Hematopoietic multipotent progenitor cell treated with erythropoietin and hydrocortisone succinate and interleukin-3 and kit ligand, for 17 days (in vitro differentiated cells): ENCODE results near the gene SECISBP2L.
"Not testable (repeated sequence)": the region's sequence is repeated elsewhere in the genome, so short reads cannot be mapped to it uniquely, and the experiment has no call there.

Experiments
- DNase-seq: peaks from one replicate; pipeline ENCODE4 v3.0.0-alpha.2; 2015; ENCODE audit warnings: low spot score

SECISBP2L gene

DNA sequence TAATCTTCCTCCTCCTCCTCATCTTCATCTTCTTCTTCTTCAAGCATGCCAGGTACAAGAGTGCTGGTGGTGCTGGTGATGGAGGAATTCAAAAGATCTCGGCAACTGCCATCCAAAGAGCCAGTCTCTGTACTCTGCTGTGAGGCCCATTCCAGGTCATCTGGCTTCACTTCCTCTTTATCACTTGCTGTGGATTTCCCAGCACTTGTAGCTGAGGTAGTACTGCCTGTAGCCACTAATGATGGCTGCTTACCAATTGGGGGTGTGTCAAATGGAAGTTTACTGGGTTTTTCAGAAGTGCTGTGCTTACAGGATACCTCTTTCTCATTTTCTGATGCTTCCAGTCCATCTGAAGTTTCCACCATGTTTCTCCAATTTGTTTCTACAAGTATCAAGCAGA lies 53.7 kb downstream of the SECISBP2L start:
- DNase-seq = no peak

DNA sequence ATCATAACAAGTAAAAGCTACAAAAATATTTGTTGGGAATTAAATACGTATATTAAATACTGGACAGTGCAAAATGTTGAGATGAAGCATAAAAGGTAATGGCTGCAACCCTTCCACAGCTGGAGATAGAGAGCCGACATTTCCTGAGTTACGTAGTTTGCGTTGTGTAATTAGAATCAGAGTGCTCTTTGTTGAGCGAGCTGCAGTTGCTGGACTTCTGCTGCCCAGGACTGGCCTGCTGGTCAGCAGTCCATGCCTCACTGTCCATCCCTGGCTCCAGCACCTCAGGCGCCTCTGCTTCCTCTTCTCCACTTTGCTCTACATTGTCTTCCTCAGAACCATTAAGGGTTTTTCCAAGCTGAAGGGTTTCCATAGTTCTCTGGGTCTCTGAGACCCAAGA lies 54.1 kb downstream of the SECISBP2L start:
- no peak for DNase-seq

DNA sequence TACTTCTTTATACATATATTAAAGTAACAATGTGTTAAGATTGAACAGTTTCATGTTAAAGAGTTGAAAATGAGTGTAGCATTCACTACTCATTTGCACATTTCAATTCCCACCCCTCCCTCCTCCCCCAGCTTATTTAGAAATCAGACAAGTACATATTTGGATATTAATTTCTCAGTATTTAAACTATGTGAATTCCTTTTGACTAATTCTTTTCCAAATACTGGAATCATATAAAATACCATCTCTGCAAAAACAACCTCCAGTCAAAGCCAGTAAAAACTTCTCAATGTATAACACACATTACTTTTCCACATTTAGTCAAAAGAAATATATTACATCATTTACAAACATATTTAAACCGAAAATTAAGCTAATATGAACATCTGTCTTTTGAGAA lies 57.1 kb downstream of the SECISBP2L start:
- DNase-seq = no peak

DNA sequence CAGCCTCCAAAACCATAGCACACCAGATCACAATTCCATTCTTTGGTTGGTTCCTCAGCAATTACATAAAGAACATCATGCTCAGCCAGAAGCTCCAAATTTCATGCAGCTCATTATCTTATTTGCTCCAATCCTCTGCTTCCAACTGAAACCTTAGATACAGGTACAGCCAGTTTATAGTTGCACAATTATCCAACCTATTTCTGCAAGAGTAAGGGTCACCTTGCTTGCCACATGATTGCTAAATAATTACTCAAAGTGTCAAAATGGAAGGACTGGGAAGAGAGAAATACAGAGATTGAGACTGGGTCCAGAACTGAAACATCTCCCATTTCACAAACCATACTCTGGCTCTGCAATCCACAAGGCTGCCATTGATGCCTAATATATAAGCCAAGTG lies 59.1 kb downstream of the SECISBP2L start:
- no peak for DNase-seq

DNA sequence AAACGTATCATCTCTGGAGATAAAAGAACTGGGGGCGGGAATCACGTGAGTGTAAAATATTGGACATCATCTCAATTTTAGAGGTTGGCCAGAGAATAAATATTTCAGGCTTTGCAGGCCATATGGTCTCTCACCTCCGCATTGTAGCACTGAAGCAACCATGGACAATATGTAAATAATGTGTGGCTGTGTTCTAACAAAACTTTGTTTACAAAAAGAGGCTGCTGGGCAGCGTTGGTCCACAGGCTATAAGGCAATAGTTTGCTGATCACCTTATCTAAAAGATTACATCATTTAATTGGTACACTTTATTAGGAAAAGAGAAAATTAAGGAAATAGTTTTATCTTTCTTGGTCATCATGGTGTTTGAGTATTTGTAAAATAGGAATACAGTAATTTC lies 60.0 kb downstream of the SECISBP2L start:
- DNase-seq = no peak

DNA sequence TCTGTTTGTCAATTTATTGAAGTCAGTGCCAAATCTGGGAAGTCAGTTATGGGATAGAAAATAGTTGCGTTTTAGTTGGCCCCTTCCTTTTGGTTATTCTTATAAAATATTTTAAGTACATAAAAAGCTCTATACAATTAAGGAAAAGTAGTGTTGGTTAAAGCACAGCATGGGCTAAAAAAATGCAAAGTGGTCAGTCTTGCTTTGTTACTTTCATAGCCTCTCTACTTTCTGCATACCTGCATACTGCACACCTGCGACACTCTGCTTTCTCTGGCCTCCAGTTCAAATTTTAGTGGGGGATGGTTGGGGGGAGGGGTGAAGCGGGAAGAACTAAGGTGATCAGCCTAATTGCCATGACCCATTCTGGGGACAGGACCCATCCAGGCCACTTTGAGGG lies 60.7 kb downstream of the SECISBP2L start:
- no peak for DNase-seq

DNA sequence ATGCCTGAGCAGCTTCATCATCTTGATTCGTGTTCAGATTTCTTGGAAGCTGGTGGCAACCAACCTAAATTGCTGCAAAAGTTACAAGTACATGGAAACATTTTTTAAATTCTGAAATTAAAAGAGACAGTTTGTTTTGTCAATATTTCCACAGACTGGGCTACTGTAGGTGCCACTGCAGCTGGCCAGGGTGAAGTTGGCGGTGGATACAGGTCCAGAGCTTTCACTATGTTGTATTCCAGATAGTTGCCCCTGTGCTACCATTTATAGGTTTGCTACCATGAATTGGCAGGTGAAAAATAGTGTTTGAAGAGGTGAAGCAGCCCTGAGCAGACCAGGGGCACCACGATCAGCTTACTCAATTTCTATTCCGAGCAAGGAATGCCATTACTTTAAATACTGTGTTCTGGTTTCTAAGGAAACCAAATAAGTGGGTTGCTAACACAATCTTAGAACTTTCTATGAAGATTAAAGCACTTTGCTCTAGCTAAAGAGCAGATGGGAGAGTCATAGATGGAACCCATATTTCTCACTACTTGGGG lies 61.4 kb downstream of the SECISBP2L start:
- no peak for DNase-seq

DNA sequence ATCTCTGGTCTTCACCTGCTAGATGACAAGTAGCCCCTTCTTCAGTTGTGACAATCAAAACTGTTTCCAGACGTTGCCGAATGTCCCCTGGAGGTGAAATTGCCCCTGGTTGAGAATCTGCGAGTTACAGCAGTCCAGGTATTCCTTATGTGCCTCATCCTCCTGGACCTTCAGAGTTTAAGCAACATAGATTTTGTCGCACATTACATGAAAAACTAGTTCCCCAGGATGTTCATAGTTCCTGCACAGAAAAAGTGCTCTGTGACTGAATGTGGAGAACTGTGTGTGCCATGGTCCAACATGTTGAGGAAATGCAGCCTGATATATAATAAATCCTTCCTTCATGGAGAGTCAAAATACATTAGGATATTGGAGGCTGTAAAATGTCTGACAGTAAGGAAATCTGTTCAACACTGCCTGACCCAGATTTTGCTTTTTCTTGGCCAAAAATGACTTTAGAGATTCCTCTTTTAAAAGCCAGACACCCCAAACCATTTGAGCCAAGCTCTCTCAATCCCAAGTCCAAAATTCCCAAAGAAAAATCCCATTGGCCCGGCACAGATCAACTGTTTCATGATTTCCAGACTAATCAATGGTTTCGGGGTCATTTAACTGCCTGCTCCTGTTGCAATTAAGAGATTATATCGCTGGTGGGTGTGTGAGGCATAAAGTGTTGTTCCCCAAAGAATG lies 62.1 kb downstream of the SECISBP2L start:
- no peak for DNase-seq

DNA sequence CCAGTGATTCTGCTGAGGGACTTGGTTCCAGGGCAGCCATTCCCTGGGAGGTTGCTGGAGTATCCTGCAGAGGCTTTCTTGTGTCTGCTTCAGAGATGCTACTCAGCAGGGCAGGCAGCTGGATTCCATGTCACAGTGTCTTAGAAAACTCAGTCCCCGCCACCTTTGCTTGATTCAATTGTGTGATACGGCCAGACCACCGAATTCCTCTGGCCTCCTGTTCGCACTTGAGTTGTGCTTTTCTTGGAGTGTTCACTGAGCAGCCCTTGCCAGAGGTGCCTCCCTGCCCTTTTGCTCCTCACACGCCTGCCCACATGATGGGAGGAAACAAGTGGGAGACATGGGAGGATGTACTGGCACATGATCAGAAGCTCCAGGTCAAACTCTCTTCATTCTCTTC lies 62.9 kb downstream of the SECISBP2L start:
- DNase-seq = no peak

DNA sequence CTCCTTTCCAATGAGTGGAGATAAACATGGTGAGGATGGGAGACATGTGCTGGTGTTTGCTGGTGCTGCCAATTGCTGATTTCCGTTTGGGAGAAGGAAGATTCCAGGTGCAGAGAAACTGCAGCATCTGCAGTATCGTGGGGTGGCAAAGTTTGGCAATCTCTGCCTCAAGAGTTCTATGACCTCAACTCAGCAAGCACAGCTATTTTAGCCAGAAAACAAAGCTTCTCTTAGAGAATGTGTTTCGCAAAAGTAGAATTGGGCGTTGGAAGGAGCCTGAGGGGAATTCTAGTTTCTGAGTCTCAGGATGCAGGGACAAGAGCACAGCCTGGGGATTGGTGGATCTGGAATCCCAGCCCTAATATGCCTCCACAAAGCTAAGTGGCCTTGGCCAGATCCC lies 64.3 kb downstream of the SECISBP2L start:
- DNase-seq = no peak

DNA sequence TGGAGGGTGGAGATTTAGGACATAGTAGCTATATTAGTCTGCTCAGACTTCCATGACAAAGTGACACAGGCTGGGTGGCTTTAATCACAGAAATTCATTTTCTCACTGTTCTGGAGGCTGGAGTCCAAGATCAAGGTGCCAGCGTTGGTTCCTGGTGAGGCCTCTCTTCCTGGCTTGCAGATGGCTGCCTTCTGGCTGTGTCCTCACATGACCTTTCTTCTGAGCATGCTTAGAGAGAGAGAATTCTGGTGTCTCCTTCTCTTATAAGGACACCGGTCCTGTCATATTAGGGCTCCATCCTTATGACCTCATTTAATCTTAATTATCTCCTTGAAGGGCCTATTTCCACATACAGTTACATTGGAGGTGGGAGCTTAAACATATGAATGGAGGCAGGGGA lies 67.6 kb downstream of the SECISBP2L start:
- DNase-seq = no peak

DNA sequence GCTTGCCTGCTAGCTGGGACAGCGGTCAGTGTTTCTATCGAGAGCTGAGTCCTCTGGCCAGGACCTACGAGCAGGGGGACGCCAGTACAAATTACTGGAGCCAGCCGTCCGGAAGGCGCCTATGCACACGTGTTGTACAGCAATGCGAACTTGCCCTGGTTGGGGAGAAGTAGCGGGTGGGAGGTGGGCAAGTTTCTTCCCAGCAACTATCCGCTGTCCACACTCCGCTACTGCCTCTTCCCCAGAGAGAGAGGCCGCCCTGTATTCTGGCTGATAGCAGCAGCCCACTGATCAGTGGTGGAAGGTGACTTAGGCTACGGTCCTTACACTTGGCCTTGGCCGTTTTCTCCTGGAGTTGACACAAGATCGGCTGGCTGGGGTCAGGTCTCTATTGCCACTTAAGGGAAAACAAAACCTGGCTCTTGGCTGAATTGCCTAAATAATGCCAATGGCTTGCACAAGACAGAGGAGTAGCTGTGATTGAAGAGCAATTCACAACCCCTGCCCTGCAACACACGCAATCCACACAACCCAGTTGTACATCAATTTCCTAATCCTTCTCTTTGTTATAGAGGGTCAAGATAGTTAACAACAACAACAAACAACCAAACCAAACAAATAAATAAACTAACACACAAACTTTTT lies 69.7 kb downstream of the SECISBP2L start:
- DNase-seq = no peak

DNA sequence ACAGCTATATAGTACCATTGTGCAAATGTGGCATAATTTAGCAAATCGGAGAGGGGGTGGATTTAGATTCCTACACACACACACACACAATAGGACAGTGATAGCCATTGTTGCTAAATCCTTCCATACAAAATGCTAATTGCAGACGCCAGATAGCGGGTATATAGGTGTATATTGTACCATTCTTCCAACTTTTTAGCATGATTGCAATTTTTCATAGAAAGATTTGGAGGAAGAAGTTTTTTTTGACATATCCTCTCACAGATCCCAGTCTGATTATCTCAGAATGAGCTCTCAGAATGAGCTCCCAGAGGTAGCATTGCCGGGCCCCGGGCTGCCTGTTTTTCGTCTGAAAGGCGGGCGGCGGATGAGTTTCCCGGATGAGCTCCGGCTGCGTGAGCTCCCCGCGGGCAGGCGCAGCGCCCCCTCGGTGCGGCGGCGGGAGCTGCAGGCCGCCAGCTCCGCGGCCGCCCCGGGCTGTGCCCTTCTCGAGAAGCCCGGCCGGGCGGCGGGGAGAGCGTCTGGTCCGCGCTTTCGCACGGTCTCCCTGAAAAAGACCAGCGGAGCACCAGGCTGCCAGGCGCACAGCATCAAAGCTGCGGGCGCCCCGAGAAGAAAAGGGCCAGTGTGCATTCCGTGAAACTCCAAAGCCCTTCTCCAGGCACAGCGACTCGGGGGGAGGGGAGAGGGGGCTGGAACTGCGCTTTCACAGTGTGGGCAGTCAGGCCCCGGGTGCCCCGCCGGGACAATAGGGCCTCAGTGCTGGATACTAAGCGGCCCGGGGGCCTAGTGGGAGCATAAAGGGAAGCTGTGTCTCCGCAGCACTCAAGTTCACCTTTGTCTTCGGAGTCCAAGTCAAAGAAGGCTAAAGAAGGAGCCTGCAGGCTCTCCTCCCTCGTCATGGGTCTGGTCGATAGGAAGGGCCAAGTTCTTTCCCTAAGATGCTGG lies 70.5 kb downstream of the SECISBP2L start:
- DNase-seq = peak; percentile 58

DNA sequence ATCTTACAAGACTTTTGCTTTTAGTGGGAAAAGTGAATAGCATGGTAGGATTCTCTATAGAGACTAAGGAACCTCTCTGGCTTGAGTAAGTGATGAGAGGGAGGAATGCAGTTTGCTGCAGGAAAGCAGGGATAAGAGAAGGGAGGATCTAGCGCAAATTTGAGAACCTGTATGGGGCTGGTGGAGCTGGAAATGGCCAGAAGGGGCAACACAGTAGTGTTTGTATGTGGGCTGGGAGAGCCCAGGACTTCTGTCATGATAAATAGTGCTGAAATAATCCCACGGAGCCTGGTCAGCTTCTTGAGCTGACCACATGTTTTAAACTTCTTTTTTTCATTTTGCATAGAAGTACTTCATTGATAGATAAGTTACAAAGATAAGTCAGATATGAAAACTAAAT lies 71.4 kb downstream of the SECISBP2L start:
- DNase-seq = no peak

DNA sequence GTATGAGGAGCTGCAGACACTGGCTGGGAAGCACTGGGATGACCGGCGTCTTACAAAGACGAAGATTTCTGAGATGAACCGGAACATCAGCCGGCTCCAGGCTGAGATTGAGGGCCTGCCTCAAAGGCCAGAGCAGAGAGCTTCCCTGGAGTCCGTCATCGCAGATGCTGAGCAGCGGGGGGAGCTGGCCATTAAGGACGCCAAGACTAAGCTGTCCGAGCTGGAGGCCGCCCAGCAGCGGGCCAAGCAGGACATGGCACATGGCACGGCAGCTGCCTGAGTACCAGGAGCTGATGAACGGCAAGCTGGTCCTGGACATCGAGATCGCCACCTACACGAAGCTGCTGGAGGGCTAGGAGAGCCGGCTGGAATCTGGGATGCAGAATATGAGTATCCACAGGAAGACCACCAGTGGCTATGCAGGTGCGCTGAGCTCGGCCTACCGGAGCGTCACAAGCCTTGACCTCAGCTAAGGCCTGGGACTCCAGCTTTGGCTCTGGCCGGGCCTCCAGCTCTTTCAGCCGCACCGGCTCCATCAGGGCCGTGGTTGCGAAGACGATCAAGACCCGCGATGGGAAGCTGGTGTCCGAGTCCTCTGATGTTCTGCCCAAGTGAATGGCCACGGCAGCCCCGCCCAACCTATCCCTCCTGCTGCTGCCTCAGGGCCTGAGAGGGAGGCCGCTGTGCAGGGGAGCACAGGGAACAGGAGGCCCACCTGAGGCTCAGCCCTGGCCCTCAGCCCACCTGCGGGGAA lies 73.3 kb downstream of the SECISBP2L start:
- DNase-seq = no peak

DNA sequence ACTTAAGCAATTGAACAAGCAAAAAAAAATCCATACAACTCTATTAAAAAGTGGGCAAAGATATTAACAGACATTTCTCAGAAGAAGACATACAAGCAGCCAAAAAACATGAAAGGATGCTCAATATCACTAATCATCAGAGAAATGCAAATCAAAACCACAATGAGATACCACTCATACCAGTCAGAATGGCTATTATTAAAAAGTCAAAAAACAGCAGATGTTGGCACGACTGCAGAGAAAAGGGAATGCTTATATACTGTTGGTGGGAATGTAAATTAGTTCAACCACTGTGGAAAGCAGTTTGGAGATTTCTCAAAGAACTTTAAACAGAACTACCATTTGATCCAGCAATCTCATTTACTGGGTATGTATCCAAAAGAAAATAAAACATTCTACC lies 75.3 kb downstream of the SECISBP2L start:
- not testable (repeated sequence) for DNase-seq

DNA sequence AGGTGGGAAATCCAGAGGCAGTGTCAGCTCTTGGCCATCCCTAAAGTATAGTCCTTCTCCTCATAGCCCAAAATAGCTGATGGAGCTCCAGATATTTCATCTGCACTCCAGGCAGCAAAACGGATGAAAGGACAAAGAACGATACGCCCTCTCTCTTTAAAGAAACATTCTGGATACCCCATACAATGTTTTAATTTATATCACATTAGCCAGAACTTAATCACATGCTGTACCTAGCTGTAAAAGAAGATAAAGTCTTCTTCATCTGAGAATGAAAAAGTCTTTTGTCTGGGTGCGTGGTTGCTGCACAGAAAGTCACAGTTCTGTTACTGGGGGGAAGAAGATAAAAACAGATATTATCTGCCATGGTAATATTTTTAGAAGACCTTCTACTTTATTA lies 78.2 kb downstream of the SECISBP2L start:
- no peak for DNase-seq

DNA sequence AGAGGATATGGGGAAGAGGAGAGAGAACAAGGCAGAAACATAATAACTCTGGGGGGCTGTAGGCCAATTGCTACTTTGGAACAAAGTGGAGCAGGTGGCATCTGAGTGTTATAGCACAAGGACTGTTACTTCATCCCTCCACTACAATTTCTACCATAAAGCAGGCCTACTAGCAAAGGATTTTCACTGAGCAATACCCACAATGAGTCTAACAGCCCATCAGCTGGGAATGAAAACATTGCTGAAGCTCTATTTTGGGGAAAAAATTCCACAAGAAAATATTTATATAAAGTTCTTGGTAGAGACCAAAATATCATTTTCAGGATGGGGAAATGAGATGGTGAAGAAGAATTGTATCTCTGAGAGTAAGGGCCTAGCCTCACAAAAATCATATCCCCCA lies 78.9 kb downstream of the SECISBP2L start:
- DNase-seq = no peak

DNA sequence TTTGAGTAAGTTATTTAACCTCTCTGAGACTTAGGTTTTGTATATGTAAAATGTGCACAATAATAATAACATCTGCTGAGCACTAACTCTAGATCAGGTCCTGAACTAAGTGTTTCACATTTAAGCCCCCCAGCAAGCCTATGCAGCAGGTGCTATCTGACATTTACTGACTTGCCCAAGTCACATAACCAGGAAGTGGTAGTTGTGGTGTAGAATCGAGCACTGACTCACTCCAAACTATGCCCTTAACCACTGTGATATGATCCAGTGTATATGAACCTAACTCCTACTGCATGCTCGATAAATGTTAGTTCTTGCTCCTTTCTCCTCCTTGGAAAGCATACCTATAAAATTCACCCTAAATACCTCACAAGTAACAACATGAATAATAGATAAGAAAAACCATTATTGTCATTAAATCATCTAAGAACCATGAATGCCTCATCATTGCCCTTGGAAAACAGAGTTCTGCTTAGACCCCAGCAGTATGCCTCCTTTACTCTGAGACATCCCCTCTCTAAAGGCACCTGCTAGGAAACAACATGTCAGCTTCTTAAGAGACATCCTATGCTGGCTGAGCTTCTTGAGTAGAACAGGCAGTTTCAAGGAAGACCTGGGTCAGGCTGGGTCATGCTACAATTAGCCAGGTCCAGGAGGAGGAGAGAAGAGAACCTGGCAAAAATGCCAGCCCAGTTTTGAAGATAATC lies 79.5 kb downstream of the SECISBP2L start:
- no peak for DNase-seq

DNA sequence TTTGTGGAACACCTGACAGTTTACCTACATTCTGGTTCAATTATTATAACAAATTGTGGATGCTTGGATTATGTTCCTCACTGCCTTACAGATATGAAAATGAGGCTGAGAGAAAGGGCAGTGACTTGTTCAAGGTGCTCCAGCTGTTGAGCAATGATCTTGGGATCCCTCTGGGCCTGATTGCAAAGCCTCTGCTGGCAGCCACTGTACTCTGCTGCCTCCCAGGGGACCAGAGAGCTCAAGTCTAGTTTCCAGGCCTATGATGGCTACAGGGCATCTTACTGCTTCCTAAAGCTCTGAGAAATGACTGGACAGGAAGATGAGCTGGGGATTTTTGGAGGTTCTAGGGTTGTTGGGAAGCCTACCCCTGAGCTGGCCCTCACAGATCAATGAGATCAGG lies 80.3 kb downstream of the SECISBP2L start:
- no peak for DNase-seq

DNA sequence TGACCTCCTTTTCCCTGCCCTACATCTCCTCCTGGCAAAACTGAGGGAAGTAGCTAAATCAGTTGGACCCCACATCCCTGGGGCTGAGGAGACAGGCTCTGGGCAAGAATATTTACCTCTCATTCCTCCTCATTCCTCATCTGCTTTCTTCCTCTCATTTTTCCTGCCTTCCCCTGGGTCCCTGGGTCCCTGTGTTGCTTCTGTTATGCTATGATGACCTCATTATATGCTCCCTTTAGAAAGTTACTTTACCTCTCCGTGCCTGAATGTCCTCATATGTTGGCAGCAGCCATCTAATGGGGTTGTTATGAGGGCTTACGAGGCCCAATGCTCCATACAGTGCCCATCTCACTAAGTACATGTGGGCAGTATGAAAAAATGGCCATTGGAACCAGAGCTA lies 81.3 kb downstream of the SECISBP2L start:
- no peak for DNase-seq
